Astrocyte (in vitro differentiated cells and primary cell): ENCODE measurements around the gene HIBADH.
"Not testable (repeated sequence)": the region's sequence is repeated elsewhere in the genome, so short reads cannot be mapped to it uniquely, and the experiment has no call there.

Experiments used
- CTCF ChIP-seq: IDR thresholded peaks from 2 replicates; pipeline ENCODE4 v1.5.1; 2011; ENCODE audit warnings: low read depth, mild to moderate bottlenecking, inconsistent platforms, low read length, moderate library complexity; ENCODE audit not compliant: insufficient read depth
- EZH2 ChIP-seq: IDR thresholded peaks from 2 replicates; pipeline ENCODE4 v1.6.1; 2012; ENCODE audit warnings: mild to moderate bottlenecking, low read length, inconsistent platforms; ENCODE audit not compliant: insufficient read depth

- not testable (repeated sequence) for TF ChIP-seq CTCF, EZH2
Measured at GRCh38 chr7:27639048-27639447, 23.6 kb downstream of the HIBADH start.
